Coronary artery (tissue), 2 donors: ENCODE results near the gene SLC13A5.
A peak's percentile ranks its signal among the peaks of the same experiment; 100 is the strongest.

Source experiments
- DNase-seq: peaks from one replicate; pipeline ENCODE4 v3.0.0-alpha.2; 2017; ENCODE audit warnings: low spot score
- H3K27ac ChIP-seq, 2 donors: fragments of 200-600 bp; sonication (generic); one replicate each; pipeline ENCODE4 v1.5.1; 2016 to 2019
- H3K4me3 ChIP-seq: fragments of 200-600 bp; sonication (generic); 2 replicates; pipeline ENCODE4 v1.5.1; 2016; ENCODE audit warnings: mild to moderate bottlenecking, moderate library complexity
- CTCF ChIP-seq: fragments of 200-600 bp; sonication (generic); IDR thresholded peaks from one replicate; pipeline ENCODE4 v1.5.1; 2019; ENCODE audit warnings: antibody characterized with exemption

SLC13A5 gene

DNA sequence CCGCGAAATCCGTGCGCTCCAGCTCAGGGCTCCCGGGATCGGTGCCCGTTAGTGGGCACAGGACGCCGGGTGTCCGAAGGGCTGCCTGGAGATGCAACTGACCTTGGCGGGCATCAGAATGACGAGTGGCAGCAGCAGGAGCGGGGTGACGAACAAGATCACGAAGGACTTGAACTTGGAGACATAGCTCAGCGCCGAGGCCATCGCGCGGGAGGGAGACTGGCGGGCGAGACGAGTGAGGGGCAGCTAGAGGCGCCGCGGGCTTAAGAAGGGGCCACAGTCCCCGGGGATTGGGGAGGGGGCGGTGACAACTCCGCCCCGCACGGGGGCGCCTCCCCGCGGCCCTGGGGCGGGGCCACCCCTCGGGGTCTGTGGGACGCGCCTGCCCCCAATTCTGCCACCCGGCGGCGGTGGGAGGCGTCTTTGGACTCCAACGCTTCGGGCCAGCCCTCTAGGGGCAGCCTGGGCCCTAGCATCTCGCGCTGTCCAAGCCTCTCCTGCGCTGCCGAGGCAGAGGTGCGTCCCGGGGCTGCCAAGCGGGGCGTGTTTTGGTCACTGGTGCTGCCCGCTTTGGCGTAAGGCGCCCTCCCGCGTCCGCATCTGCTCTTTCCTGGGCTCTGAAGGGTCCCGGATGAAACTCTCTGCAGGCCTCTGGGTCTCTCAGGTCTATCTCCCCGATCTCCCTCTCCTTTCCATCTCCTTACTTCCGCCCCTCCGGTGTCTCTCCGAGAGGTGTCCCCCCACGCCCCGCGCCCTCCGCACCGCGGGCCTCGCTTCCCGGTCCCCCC, at the start of gene SLC13A5:
TSS of gene SLC13A5 (minus strand) at position 240 of the 788 bp plus-strand sequence. CDS start at position 204, 36 bp downstream.
- no peak for TF ChIP-seq CTCF
- DNase-seq = no peak
- H3K4me3 ChIP-seq = peak within 1 kb of the TSS; percentile 56
- no peak within 1 kb of the TSS for H3K27ac ChIP-seq

DNA sequence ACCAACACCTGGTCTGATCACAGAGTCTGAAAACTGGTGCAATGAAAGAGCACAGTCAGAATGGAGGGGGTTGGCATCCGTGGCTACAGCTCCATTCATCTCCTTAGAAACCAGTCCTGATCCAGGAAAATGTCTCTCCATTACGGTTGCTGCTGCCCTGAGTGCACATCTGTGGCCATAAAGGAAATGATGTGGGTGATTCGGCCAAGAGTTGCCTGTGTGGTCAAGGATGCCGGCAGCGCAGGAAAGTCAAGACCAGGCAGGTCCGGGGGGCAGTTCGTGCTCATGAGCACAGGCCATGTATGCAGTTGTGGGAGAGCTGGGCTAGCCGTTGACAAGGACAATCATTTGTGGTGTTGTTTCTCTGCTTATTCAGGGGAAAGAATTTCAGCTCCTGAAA, 48.6 kb upstream of the SLC13A5 start:
- TF ChIP-seq CTCF = no peak
- DNase-seq = no peak

DNA sequence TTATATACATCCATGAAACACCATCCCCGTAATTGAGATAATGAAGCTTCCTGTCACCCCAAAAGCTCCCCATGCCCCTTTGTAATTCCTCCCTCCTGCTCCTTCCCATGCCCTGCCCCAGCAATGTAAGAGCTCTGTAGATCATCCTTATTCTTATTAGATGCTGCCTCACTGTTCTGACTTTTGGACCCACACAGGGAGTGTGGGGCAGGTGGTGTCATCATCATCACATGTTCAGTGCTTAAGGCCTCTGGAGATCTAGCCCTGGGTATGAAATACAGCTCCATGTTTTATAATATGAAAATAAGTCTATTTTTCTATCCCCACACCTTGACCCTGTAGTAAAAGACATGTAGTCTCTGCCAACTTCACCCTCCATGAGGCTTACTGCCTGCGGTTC, 44.6 kb upstream of the SLC13A5 start:
- H3K27ac ChIP-seq = no peak overlapping the region
- H3K4me3 ChIP-seq = no peak overlapping the region
- no peak for DNase-seq
- TF ChIP-seq CTCF = no peak

More for the DNA sequence above, 48.6 kb upstream of the SLC13A5 start:
- Histone ChIP-seq H3K27ac (no peak overlapping the region), H3K4me3 (no peak overlapping the region)

GRCh38 chr17:6756425-6757031, 43.4 kb upstream of the SLC13A5 start:
- no peak for DNase-seq
- peak overlapping the region; percentile 71 for H3K4me3 ChIP-seq
- peak overlapping the region; percentile 71 to 89 for H3K27ac ChIP-seq
- no peak for TF ChIP-seq CTCF

DNA sequence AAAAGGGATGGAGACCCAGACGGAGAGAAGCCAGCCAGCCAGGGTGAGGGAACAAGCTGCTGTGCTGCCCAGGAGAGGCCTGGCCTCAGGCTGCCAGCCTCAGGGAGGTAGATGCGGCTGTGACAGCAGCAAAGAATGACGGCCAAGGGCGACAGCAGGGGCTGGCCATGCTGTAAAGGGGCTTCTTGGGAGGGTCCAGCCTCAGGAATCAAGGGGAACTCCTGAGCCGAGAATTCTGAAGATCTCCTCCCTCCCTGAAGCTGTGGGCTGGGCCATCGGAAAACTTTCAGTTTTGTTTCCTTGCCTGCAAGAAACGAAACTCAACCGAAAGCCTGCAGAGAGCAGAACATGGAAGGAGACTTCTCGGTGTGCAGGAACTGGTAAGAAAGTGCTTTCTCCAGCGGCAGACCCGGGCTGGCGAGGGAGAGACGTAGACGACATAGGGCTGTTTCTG, 42.6 kb upstream of the SLC13A5 start, which contains the start of gene XAF1:
TSS of gene XAF1 (plus strand) at position 316 of the 454 bp plus-strand sequence. CDS start at position 349, 33 bp downstream.
- no peak for TF ChIP-seq CTCF
- Histone ChIP-seq H3K27ac (peak within 1 kb of the TSS; percentile 71 to 89), H3K4me3 (peak within 1 kb of the TSS; percentile 71)
- DNase-seq = no peak

- no peak for DNase-seq
- no peak for TF ChIP-seq CTCF
- H3K4me3 ChIP-seq = peak overlapping the region; percentile 71
- peak overlapping the region; percentile 71 to 89 for H3K27ac ChIP-seq
Observed at GRCh38 chr17:6755281-6755680, 42.1 kb upstream of the SLC13A5 start.
